ENCODE measurements around the gene IL1RL1.

DNA sequence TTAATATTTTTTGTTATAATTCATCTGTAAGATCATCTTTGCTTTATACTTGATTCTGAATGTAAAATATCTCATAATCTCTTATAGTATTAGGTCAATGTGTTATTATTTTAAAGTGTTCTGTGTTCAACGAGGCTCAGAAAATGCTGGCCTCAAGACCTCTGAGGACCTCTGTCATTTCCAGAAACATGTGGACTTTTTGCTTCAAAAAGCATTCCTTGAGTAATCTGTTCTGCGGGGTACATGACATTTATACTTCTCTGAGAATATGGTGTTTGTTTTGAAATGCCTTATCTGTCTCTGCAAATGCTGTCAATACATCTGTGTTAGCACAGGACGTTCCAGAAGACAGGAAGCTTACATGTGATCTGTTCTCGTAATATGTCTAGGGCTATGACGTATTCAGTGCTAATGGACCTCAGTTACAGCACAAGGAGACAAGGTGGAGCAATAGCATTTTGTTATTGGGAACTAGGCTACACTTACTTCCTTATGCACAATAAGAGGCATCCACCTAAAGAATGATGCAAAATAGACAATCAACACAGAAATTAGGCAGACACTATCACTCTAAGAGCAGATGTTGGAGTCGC is 37.6 kb upstream of the IL1RL1 start:
- TF ChIP-seq POLR2A (IDR thresholded peaks at IDR 0.05; ENCODE audit: low read depth) = no peak
- TF ChIP-seq, protein P1, sequence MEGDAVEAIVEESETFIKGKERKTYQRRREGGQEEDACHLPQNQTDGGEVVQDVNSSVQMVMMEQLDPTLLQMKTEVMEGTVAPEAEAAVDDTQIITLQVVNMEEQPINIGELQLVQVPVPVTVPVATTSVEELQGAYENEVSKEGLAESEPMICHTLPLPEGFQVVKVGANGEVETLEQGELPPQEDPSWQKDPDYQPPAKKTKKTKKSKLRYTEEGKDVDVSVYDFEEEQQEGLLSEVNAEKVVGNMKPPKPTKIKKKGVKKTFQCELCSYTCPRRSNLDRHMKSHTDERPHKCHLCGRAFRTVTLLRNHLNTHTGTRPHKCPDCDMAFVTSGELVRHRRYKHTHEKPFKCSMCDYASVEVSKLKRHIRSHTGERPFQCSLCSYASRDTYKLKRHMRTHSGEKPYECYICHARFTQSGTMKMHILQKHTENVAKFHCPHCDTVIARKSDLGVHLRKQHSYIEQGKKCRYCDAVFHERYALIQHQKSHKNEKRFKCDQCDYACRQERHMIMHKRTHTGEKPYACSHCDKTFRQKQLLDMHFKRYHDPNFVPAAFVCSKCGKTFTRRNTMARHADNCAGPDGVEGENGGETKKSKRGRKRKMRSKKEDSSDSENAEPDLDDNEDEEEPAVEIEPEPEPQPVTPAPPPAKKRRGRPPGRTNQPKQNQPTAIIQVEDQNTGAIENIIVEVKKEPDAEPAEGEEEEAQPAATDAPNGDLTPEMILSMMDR (IDR thresholded peaks at IDR 0.05) = no peak
- TF ChIP-seq POLR2AphosphoS5 (IDR thresholded peaks at IDR 0.05) = peak; percentile 43 to 45
- TF ChIP-seq EP300 (IDR thresholded peaks at IDR 0.05) = peak; percentile 71

Data from esophagus muscularis mucosa (tissue), 4 donors.